DND-41 (cell line): Measurements from ENCODE around the gene RAB37.

Experiments used
- EZH2 ChIP-seq: IDR thresholded peaks from 3 replicates; pipeline ENCODE4 v1.6.1; 2012; ENCODE audit warnings: borderline replicate concordance, low read depth, mild to moderate bottlenecking, moderate library complexity, low read length, inconsistent platforms; ENCODE audit not compliant: severe bottlenecking
- TF ChIP-seq, protein P1 (sequence below): IDR thresholded peaks from 2 replicates; pipeline ENCODE4 v1.5.1; 2012; ENCODE audit warnings: borderline replicate concordance, low read length, moderate library complexity, mild to moderate bottlenecking; ENCODE audit not compliant: poor library complexity, severe bottlenecking; ENCODE audit errors: extremely low read depth

DNA sequence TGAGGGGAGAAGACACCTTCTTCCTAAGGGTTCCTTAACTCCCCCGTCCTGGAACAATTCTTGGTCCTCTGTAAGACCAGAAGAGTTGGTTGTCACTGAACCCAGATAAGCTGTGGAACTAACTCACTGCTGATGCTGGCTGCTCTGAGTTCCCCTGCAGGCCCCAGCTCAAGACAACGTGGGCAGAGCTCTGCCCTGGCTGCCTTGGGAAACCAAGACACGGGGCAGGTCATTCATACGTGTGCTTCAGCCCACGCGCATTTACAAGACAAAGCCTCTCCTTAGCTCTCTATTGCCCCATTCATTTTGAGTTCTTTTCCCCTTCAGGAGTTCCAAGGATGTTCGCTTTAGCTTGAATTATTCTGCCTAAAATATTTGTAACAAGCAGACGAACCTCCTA, 42.4 kb downstream of the RAB37 start:
- TF ChIP-seq, protein P1, sequence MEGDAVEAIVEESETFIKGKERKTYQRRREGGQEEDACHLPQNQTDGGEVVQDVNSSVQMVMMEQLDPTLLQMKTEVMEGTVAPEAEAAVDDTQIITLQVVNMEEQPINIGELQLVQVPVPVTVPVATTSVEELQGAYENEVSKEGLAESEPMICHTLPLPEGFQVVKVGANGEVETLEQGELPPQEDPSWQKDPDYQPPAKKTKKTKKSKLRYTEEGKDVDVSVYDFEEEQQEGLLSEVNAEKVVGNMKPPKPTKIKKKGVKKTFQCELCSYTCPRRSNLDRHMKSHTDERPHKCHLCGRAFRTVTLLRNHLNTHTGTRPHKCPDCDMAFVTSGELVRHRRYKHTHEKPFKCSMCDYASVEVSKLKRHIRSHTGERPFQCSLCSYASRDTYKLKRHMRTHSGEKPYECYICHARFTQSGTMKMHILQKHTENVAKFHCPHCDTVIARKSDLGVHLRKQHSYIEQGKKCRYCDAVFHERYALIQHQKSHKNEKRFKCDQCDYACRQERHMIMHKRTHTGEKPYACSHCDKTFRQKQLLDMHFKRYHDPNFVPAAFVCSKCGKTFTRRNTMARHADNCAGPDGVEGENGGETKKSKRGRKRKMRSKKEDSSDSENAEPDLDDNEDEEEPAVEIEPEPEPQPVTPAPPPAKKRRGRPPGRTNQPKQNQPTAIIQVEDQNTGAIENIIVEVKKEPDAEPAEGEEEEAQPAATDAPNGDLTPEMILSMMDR = no peak
- TF ChIP-seq EZH2 = no peak
